ENCODE measurements around the gene ADAMTS14.

DNA sequence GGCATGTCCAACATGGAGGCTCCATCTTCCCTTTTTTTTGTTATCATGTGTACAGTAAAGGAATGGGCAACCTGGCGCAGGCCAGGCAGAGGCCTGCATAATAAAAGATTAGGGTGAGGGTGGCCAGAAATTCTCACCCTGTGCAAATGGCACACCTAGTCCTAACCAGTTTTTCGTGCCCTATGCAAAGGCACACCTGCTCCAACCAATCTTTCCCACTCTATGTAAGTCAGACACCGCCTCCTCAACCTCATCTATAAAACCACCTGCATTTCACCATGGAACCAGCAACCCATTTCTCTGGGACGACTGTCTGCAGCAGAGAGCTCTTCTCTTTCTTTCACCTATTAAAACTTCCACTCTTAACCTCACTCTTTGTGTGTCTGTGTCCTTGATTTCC is 96.8 kb downstream of the ADAMTS14 start:
- TF ChIP-seq EP300 (IDR thresholded peaks at IDR 0.05; ENCODE audit: borderline replicate concordance), result no peak
- no peak for TF ChIP-seq TCF12 (IDR thresholded peaks at IDR 0.05; ENCODE audit: low read depth)
- TF ChIP-seq, protein P1, sequence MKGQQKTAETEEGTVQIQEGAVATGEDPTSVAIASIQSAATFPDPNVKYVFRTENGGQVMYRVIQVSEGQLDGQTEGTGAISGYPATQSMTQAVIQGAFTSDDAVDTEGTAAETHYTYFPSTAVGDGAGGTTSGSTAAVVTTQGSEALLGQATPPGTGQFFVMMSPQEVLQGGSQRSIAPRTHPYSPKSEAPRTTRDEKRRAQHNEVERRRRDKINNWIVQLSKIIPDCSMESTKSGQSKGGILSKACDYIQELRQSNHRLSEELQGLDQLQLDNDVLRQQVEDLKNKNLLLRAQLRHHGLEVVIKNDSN (IDR thresholded peaks at IDR 0.05), result no peak
- TF ChIP-seq CREB1 (IDR thresholded peaks at IDR 0.05; ENCODE audit: low read depth), result no peak
- no peak for TF ChIP-seq REST (IDR thresholded peaks at IDR 0.05; ENCODE audit: low read depth)
- TF ChIP-seq EGR1 (IDR thresholded peaks at IDR 0.05), result no peak
- no peak for TF ChIP-seq RAD21 (IDR thresholded peaks at IDR 0.05; ENCODE audit: low read depth)
- no peak for TF ChIP-seq FOXM1 (IDR thresholded peaks at IDR 0.05; ENCODE audit: borderline replicate concordance, low read depth)

Measured in Ishikawa (cell line).